Stimulated activated CD8-positive, alpha-beta memory T cell treated with anti-CD3 and anti-CD28 coated beads, Interleukin-7, amount 100 ng/mL, for 4 hours (primary cell): Measurements from ENCODE around the gene ZFP36L1.

Source experiments
- DNase-seq, 2 donors: peaks; one replicate each; pipeline ENCODE4 v3.0.0-alpha.2; 2020; ENCODE audit warnings: low read depth in 2 of 2

ZFP36L1 gene

DNA sequence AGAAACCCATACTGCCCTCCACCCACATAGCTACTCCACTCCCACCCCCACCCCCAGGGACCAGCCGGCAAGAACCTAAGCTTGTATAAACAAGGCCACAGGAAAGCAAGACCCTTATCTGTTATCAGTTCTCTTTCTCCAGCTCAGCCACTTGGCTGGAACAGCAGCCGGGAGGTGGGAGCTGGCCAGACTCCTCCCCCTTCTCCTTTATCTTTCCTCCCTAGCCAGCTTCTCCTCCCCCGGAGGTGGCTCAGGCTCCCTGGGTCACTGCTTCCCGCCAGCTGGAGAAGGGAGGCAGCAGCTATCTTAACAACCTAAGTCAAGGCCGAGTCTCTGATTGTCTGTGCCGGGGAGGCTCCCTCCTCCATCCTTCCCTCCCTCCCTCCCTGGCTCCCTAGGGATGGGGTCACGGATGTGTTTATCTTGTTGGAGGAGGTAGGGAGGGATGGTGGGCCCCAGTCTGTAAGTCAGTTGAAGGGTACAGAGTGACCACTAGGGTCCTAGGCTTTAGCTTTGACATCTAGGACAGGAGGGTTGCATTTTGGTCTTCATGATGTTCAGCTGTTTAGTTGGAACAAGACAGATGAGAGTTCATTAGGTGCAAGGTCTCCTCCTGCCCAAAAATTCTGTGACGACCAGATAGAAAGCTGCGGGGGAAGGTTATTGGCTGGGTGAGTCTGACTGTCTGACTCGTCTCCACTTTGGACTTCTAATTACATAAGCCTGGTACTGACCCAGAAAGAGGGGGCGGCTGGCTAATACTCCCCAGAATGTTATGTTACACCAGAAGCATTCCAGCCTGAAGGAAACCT is 29.7 kb downstream of the ZFP36L1 start:
- no peak for DNase-seq

DNA sequence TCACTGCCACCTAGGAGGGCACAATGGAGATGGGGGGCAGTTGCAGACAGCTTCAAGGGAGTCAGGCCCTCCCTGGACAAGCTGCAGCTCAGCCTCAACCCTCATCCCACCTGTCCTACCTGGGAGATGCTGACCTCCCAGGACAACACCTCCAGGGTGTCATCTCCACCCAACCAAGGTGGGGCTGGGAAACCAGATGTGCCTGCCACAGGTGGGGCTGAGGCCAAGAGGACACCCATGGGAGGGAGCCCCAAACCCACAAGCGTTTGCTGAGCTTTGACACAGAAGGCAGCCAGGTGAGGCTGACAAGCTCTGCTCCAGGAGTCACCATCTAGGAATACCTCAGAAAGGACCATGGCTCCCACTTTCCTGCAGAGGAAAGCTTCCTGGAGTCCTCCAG is 31.5 kb downstream of the ZFP36L1 start:
- DNase-seq = no peak

DNA sequence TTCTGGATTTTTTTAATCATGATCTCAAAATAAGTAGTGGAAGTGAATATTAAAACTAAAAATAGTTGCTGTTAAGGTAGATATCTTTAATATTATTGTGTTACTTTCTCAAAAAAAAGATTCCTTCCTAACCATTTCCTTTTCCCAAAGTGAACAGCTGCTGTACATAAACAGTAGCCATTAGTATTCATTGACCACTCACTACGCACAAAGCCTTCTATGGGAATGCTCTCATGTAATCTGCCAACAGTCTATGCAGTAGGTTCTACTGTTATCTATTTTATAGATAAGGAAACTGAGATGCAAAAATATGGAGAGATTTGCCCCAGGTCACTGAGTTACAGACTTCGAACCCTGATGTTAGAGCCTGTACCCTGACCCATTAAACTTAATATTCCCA is 32.1 kb downstream of the ZFP36L1 start:
- DNase-seq = no peak

DNA sequence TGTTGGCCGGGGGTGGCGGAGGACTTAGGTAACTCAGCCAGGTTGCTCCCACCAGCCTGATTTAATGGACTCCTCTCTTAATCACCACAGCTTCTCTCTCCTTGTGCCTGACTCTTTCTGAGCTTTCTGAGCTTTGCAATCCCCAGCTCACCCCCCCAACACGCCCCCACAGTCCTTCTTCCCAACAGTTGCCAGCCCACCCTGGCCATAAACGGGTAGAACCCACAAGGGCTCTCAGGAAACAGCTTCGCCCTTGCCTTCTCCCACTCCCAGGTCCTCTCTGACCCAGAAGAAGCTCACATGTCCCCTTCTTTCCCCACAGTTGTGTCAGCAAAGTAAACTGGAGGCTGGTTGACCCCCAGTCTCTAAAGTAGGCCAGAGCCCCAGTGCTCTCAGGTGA is 32.9 kb downstream of the ZFP36L1 start:
- DNase-seq = no peak

DNA sequence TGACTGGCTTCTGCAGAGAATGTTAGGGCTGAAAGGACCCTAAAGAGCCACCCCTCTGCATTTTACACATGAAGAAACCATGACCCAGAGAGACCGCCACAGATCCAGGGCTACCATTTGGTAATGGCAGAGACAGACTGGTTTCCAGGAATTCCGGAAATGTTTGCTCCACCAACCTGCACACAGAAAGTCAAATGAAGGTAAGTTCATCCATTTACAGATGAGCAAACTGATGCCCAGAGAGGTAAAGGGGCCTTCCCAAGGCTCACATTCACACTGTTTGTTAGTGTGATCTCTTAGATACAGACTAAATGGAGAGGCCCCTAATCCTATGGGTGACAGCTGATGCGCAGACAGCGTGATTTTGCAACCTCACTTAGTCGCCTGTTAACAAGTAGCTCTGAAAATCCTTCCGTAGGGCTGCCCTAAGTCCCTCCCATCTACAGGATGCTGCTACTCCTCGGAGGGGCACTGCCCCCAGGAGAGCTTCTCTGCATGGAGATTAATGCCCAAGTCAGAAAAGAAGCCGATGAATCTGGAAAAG is 33.8 kb downstream of the ZFP36L1 start:
- DNase-seq = no peak

DNA sequence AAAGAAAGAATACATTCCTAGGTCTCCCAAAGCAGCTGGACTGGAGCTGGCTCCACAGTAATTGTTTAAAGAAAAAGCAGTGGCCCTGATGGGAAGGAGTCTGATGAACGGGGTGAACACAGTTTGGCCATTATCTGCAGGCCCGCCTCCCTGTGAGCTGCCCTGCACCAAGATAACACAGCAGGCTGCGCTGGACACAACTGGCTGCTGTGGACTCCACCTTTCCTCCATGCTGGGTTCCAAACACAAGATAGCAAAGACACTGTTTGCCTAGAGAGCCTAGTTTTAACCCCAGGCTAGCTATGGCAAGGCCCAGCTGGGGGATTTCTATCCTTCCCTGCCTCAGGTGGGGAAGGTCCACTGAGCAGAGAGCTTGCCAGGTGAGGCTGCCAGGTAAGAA is 34.6 kb downstream of the ZFP36L1 start:
- no peak for DNase-seq

DNA sequence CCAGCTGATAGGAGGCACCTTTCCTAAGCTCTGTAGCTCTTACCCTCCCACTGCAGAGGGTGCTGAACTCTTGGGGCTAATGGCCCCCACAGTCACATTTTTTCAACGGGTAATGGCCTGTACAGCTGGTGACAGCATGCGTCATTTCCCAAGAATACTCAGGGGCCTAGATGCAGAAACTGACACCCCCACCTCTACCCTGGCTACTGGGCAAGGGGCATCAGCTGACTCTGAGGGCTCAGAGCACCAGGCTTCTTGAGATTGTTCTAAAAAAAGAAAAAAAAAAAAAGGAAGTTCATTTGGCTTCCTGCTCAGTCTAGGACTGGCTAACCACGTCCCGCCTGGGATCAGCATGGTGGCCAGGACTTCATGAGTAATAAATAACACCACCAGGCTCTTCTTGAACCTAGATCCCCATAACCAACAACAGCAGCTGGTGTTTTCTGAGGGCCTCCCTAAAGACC is 35.2 kb downstream of the ZFP36L1 start:
- no peak for DNase-seq

DNA sequence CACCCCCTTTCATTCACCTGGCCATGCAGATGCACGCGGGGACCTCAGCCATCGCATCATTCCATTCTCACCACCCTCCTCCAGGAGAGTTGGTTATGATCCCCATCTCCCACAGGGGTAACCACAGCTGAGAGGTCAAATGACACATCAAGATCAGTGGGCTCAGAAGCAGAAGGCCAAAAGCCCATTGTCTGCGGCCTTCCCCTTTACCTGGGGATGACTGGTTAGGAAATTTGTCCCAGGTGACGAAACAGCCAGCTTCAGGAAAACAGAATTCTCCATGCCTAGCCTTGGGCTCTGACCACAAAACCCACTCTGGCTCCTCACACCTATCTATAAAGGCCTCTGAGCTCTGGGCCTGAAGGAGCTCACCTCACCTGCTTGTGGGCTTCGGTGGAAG is 36.1 kb downstream of the ZFP36L1 start:
- no peak for DNase-seq

DNA sequence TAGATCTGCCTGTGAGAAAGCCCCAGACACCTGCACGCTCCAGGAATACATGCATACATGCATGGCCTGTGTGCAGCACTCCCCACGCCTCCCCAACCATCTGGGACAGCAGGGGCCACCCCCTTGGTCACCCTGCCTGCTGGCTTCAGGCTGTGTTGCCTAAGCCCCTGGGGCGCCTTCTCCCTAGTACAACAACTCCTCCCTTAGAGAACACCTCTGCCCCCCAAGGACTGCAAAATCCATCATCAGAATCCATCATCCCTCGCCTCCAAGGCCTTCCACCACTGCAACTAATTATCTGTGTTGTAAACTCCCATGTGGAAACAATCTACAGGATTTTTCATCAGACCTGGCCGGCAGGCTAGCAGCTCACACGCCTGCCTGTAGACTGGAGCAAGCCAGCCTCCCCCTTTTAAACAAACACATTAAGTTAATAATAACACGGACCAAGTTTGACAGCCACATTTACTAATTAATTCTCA is 36.8 kb downstream of the ZFP36L1 start:
- DNase-seq = no peak

DNA sequence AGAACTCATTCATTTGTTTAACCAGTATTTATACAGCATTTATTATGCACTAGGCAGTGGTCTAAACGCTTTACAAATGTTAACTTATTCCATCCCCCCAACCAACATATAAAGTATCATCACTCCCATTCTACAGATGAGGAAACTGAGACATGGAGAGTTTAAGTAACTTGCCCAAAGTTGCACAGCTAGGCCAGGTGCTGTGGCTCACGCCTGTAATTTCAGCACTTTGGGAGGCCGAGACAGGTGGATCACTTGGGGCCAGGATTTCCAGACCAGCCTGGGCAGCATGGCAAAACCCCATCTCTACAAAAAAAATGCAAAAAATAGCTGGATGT is 37.9 kb downstream of the ZFP36L1 start:
- no peak for DNase-seq

DNA sequence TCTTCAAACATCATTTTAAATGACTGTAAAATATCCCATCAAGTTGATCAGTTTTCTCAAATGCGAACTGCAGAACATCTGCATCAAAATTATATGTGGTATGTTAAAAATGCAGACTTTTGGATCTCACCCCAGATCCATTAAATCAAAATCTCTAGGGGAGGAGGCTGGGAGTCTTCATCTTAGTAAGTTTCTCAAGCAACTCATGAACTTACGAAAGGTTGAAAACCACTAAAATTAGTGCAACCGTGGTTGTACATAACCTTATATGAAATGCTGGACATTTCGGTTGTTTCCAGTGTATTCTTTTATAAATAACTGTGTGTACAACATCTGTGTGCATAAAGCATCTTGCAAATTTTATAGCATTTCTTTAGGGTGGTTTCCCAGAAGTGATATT is 39.2 kb downstream of the ZFP36L1 start:
- DNase-seq = no peak

DNA sequence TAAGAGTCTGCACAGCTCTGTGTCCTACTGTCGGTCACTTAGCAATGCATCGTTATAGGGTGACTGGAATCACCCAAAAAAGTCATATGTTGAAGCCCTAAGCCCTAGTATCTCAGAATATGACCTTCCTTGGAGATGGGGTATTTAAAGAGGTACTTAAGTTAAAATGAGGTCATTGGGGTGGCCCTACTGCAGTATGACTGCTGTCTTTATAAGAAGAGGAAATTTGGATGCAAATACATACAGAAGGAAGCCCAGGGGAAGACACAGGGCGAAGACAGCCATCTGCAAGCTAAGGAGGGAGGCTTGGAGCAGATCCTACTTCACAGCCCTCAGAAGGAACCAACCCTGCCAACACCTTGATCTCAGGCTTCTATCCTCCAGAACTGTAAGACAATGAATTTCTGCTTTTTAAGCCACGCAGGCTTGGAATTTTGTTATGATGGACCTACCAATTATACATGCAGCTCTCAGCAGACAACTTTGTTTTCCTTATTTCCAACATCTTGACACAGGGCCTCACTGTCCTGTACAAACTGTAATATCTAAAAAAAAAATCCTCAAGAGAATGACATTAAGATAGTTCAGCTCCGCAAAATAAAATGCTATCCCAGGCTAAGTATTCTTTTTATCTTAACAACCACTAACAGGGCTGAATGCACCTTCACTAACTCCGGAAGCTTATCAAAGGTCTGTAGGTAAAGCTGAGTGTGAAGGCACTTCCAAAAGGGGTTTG is 40.4 kb downstream of the ZFP36L1 start:
- no peak for DNase-seq

DNA sequence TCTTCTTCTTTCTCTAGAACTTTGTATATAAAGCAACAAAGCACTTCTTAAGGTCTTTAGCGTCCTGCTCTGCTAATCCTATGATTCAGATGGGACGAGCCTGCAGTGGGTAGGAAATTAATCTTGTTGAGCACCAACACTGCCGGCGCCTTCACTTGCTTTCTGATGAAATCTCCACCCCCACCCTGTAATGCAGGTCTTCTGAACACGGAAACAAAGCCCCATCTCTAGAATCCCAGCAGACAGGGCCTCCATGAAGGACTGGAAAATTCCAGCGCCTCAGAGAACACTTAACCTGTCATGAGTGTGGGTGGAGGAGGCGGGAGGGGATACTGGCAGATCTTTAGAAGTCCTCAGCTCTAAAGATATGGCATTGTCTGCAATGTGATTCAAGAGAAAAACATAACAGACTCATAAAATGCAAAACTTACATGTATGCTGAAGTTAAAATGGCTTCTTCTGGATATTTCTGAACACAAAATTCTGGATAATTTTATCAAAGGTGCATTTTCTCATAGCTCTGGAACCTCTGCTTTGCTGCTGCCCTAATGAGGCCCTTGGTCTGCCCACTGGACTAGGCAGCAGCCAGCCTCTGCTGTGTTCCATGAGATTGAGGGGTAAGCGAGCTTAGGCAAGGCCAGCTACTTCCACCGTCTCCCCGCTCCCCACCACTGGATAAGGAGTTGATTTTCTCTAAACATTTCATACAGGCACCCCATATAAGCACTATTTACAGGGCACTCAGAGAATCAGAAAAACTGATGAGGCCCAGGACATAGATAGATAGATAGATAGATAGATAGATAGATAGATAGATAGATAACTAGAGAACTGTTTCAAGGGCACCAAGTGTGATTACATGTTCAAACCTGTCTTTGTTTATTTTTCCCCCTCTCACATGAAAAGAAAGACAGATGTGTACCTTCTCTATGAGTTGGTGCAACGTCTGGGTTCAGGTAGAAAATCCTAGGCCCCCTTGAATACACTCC is 43.1 kb downstream of the ZFP36L1 start:
- no peak for DNase-seq

DNA sequence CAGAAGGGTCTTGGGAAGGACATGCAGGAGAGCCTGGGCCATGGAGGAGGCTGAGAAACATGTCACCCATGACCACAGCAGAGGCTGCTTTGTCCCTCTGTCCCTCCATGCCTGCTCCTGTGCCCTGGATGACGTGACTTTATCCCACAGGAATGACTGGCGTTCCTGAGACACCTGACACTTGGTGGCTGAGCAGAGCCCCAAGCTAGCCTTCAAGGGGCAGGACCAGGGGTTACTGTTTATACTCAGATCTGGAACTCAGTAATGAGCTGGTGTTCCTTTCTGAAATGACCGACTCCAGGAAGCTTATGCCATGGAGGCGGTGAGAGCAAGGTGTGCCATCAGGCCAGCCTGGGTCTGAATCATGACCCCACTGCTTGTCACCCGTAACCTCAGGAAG is 44.2 kb downstream of the ZFP36L1 start:
- DNase-seq = no peak

DNA sequence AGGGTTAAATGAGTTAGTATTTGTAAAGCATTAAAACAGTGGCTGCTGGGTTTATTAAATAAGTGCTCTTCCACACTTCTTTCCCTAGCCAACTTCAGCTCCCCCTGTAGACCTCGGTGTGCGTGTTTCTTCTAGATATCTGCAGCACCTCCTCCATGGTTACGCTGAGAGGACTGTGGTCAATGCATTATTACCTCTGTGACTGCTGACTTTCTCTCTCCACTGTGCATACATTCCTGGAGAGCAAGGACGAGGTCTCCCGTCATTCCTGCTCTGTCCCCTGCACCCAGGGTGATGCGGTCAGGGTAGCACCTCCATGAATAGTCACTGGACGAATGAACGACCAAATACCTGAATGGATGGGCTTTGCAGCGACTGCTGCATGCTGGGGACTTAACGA is 44.6 kb downstream of the ZFP36L1 start:
- DNase-seq = no peak

DNA sequence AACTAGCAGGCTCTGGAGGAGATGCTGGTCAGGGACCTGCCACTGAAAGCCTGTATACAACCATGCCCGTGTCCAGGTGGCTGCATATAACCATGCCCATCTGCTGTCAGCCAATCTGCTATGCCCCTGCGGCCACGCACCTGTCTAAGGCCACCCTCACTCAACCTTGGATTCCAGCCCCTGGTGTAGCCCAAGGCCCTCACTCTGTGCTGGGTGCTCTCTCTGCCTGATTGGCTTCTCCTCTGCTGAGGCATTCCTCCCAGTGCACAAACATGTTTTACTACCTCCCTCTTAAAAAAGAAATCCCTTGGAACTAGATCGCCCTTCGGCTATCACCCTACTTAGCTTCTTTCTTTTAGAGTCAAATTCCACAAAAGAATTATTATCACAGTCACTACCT is 45.5 kb downstream of the ZFP36L1 start:
- no peak for DNase-seq

DNA sequence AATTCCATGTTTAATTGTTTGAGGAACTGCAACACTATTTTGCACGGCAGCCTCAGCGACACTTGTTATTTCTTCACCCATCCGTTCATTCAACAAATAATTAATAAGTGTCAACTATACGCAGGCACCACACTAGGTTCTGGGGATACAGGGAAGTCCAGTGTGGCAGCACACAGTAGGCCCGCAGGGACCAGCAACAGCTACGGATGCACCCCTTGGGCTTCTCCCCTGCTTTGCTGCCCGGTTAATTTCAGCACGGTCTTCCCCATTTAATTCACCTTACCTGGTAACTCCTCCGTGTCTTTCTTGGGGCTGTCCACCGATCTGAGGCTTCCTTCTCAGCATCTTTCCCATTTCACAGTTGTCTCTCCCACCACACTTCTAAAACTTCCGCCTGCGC is 48.3 kb downstream of the ZFP36L1 start:
- DNase-seq = no peak

DNA sequence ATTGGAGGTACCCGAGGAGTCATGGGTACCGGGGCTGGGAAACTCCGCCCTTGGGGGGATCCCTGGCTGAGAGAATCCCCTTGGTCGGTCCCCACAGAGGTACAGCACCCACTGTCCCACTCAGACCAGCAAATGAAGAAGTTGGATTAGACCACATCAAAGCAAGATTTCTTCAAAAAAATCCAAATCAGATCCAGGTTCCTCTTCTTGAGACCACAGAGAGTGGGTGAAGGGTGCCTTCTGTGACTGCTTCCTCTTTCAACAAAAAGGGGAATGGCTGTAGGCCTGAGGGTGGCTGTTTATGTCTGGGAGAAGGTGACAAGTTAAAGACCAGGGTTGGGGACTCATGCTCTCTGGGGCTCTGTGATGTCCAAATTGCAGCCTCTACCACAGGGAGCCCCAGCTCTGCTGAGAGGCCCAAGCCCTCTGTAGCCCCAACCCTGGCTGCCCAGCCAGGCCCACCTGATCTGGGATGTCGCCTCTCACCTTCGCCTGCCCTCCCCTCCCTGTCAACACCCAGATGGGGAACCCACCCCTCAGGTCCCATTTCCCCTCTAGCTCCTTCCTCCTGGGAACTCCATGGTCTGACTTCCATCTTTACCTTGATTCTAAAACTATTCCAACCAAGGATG is 50.9 kb downstream of the ZFP36L1 start:
- no peak for DNase-seq

DNA sequence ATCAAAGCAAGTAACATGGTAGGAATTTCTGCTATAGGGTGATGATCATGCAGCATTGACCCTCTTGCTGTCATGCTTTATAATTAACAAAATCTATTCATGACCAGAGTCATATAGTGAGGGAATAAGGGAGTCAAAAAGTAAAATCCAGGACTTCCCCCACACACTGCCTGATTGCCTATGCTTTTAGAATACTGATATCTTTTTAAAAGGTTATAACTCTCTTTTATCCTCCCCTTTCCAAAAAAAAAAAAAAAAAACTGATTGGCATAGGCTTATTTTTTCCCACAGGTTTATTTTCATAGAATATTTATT is 51.4 kb downstream of the ZFP36L1 start:
- DNase-seq = no peak

DNA sequence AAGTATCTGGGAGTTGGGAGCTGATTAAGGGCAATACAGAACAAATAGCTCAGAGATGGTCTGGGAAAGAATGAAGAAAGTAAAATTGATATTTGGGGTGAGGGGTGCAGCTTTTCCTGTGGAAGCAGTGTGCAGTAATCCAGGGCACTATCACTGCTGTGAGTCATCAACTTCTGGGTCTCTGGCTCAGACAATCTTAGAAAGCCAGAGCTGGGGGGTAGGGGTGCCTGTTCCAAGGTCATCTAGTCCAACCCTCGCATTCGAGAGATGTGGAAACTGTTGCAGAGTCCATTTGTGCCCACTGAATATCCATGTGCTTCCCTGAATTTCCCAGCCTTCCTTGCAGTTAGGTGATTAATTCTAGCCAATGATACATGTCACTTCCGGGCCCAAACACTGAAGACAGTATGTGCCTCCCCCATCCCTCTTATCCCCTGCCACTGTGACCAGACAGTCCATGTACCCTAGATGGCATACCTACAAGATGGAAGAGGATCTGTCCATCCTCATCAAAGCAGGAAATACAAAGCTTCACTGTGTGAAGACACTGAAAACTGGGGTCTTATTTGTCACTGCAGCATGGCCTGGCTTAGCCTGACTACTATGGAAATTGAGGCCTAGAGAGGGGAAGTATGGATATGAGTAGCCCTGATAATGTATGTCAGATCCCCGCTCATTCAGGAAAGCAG is 51.9 kb downstream of the ZFP36L1 start:
- no peak for DNase-seq

DNA sequence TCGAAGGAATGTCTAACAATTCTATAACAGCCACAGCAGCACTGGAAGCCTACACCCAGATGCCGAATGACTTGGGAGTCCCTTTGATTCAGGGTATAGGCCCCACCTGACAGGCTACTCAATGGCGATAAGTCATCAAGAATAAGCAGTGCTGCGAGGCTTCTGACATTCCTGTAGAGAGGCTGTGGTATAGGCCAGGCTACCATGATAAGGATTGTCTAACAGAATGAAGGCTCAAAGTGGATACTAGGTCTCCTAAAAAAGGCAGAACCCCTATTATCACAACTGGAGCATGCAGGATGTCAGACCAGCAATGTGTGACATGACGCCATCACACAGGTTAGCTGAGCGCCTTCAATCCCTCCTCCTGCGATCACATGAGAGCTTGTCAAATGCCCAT is 53.2 kb downstream of the ZFP36L1 start:
- DNase-seq = no peak
